Esophagus muscularis mucosa (tissue), 4 donors: Measurements from ENCODE around the gene DESI2. TPM values are rescaled to one million over a fixed set of nuclear protein-coding genes. Genes with fewer than 3 reads are reported as not detected.

Source experiments
- DNase-seq: peaks from one replicate; pipeline ENCODE4 v3.0.0-alpha.2; 2017; ENCODE audit errors: extremely low spot score
- H3K27ac ChIP-seq, 4 donors: fragments of 200-600 bp; sonication (generic); replicated peaks in 1 of 4; 1 replicate in 3 of 4; 2 replicates in 1 of 4; pipeline ENCODE4 v1.5.1; 2016 to 2019; ENCODE audit warnings: mild to moderate bottlenecking in 1 of 4
- H3K27me3 ChIP-seq, 4 donors: fragments of 200-600 bp; sonication (generic); one replicate each; pipeline versions ENCODE4 v1.5.1 to v1.6.0; 2016 to 2019
- H3K36me3 ChIP-seq, 4 donors: fragments of 200-600 bp; sonication (generic); one replicate each; pipeline ENCODE4 v1.5.1; 2016 to 2019
- H3K4me1 ChIP-seq, 4 donors: fragments of 200-600 bp; sonication (generic); one replicate each; pipeline ENCODE4 v1.5.1; 2016 to 2019
- H3K4me3 ChIP-seq, 4 donors: fragments of 200-600 bp; sonication (generic); 1 replicate in 2 of 4; 2 replicates in 2 of 4; pipeline ENCODE4 v1.5.1; 2016 to 2019; ENCODE audit warnings: mild to moderate bottlenecking in 4 of 4, moderate library complexity in 1 of 4
- H3K9me3 ChIP-seq, 4 donors: fragments of 200-600 bp; sonication (generic); 1 replicate in 3 of 4; 2 replicates in 1 of 4; pipeline ENCODE4 v1.5.1; 2016 to 2019
- CTCF ChIP-seq, 3 experiments: fragments of 200-600 bp in 2 of 3; fragments of 450-650 bp in 1 of 3; sonication (generic) in 2 of 3; IDR thresholded peaks; one replicate each; pipeline ENCODE4 v1.5.1; 2017 to 2019; ENCODE audit warnings: antibody characterized with exemption in 3 of 3, mild to moderate bottlenecking in 2 of 3, moderate library complexity in 1 of 3
- EP300 ChIP-seq: sonication (generic); formaldehyde crosslinking; IDR thresholded peaks from one replicate; pipeline ENCODE4 v1.6.1; 2017; ENCODE audit warnings: antibody characterized with exemption
- POLR2A ChIP-seq: fragments of 450-650 bp; IDR thresholded peaks from one replicate; pipeline ENCODE4 v1.6.1; 2017; ENCODE audit warnings: antibody characterized with exemption, moderate library complexity, mild to moderate bottlenecking, low read depth
- POLR2AphosphoS5 ChIP-seq, 2 donors: sonication (generic); formaldehyde crosslinking; IDR thresholded peaks; one replicate each; pipeline ENCODE4 v1.6.1; 2017; ENCODE audit warnings: antibody characterized with exemption in 2 of 2
- WGBS: methylation state at CpG from one replicate; pipeline ENCODE4 v1.1.5; 2018; 5-methylcytosine and 5-hydroxymethylcytosine counted together
- intact Hi-C: fragments of 100-400 bp; cut with DNase I; formaldehyde crosslinking; loops from one replicate; pipeline ENCODE4 v1.15.1; 2023
- total RNA-seq, 4 donors: library from RNA; depleted of rRNA; stranded (reverse); fragments of >200 nt; gene quantifications; one replicate each; pipeline versions ENCODE4 v1.1.0 to v1.2.1, GENCODE V29; 2016

The DESI2 gene
- total RNA-seq, 4 donors from 2014 or later: 30.3 to 59.6 (median 31.4) TPM

- H3K4me3 ChIP-seq: no peak overlapping the region
- no peaks in the 10 kb centered on the region for H3K9me3 ChIP-seq
- intact Hi-C loops: no loop called here
- H3K4me1 ChIP-seq: peaks cover 0 to 3% (median 0%) of the 10 kb centered on the region in 4 donors
- 88% methylated on average over 2 of the region's 2 CpGs for WGBS
- TF ChIP-seq POLR2AphosphoS5 (IDR thresholded peaks at IDR 0.05): no peak
- no peak for TF ChIP-seq EP300
- no peak for TF ChIP-seq POLR2A
- TF ChIP-seq CTCF (IDR thresholded peaks at IDR 0.05): no peak
- H3K27me3 ChIP-seq: no peaks in the 10 kb centered on the region
- H3K36me3 ChIP-seq: peaks cover 5 to 31% (median 13%) of the 10 kb centered on the region in 4 donors
- DNase-seq: no peak
- H3K27ac ChIP-seq: no peak overlapping the region
Observed at GRCh38 chr1:244709476-244710368, 56.8 kb downstream of the DESI2 start.

GRCh38 chr1:244710474-244711062, 57.6 kb downstream of the DESI2 start:
- 78% methylated on average over 2 of the region's 2 CpGs for WGBS
- Histone ChIP-seq H3K4me1 (no peaks in the 10 kb centered on the region), H3K27me3 (no peaks in the 10 kb centered on the region)

GRCh38 chr1:244712669-244713068, 59.7 kb downstream of the DESI2 start:
- DNase-seq: no peak
- WGBS: 98% methylated on average over 7 of the region's 7 CpGs

More at GRCh38 chr1:244710474-244711062, 57.6 kb downstream of the DESI2 start:
- H3K9me3 ChIP-seq: no peaks in the 10 kb centered on the region
- H3K27ac ChIP-seq: no peak overlapping the region
- DNase-seq: no peak
- TF ChIP-seq CTCF (IDR thresholded peaks at IDR 0.05) (no peak), EP300 (no peak), POLR2AphosphoS5 (IDR thresholded peaks at IDR 0.05) (no peak), POLR2A (no peak)
- peaks cover 5 to 23% (median 9%) of the 10 kb centered on the region in 4 donors for H3K36me3 ChIP-seq
- no peak overlapping the region for H3K4me3 ChIP-seq
- intact Hi-C loops: no loop called here

GRCh38 chr1:244713332-244713731, 60.4 kb downstream of the DESI2 start:
- H3K9me3 ChIP-seq: no peaks in the 10 kb centered on the region
- TF ChIP-seq CTCF (IDR thresholded peaks at IDR 0.05) (no peak), POLR2A (no peak)
- peaks cover 0 to 7% (median 0%) of the 10 kb centered on the region in 4 donors for H3K36me3 ChIP-seq
- DNase-seq: no peak
- H3K4me3 ChIP-seq: no peak overlapping the region
- no peaks in the 10 kb centered on the region for H3K4me1 ChIP-seq
- no peaks in the 10 kb centered on the region for H3K27me3 ChIP-seq
- H3K27ac ChIP-seq: no peak overlapping the region
- WGBS: 93% methylated on average over 8 of the region's 8 CpGs
- intact Hi-C loops: no loop called here

More at GRCh38 chr1:244712669-244713068, 59.7 kb downstream of the DESI2 start:
- H3K4me3 ChIP-seq: no peak overlapping the region
- intact Hi-C loops: no loop called here
- H3K9me3 ChIP-seq: no peaks in the 10 kb centered on the region
- no peak overlapping the region for H3K27ac ChIP-seq
- no peaks in the 10 kb centered on the region for H3K27me3 ChIP-seq
- no peaks in the 10 kb centered on the region for H3K4me1 ChIP-seq
- no peak for TF ChIP-seq EP300
- TF ChIP-seq POLR2A: no peak
- no peak for TF ChIP-seq POLR2AphosphoS5 (IDR thresholded peaks at IDR 0.05)
- no peak for TF ChIP-seq CTCF (IDR thresholded peaks at IDR 0.05)
- peaks cover 0 to 10% (median 0%) of the 10 kb centered on the region in 4 donors for H3K36me3 ChIP-seq
